Amniotic epithelial cell (primary cell): ENCODE results near the gene TMEM139.
A peak's percentile ranks its signal among the peaks of the same experiment; 100 is the strongest.
"Not testable (repeated sequence)": the region's sequence is repeated elsewhere in the genome, so short reads cannot be mapped to it uniquely, and the experiment has no call there.

Source experiments
- DNase-seq: peaks from one replicate; pipeline ENCODE4 v3.0.0-alpha.2; 2010; ENCODE audit warnings: low read depth

Gene TMEM139

GRCh38 chr7:143259765-143260164 is 25.0 kb upstream of the TMEM139 start:
- DNase-seq, result no peak

- DNase-seq, result no peak
Observed at GRCh38 chr7:143261901-143262300, 22.9 kb upstream of the TMEM139 start.

- DNase-seq, result peak; percentile 46
Observed at GRCh38 chr7:143263266-143264195, 21.2 kb upstream of the TMEM139 start, which contains the start of gene GSTK1. GSTK1 (plus strand) TSS chr7:143263441; CDS start chr7:143263514, 73 bp downstream.

GRCh38 chr7:143264196-143264568 is 20.6 kb upstream of the TMEM139 start:
- DNase-seq, result not testable (repeated sequence)

GRCh38 chr7:143265017-143265693 is 19.6 kb upstream of the TMEM139 start:
- DNase-seq, result no peak

- no peak for DNase-seq
Observed at GRCh38 chr7:143269251-143269650, 15.5 kb upstream of the TMEM139 start.

GRCh38 chr7:143271240-143271639 is 13.5 kb upstream of the TMEM139 start:
- DNase-seq, result no peak

- DNase-seq, result no peak
Observed at GRCh38 chr7:143272871-143273270, 11.9 kb upstream of the TMEM139 start.

- DNase-seq, result peak; percentile 67
Observed at GRCh38 chr7:143279186-143280098, 5.3 kb upstream of the TMEM139 start.

- DNase-seq, result no peak
Observed at GRCh38 chr7:143280160-143280559, 4.6 kb upstream of the TMEM139 start.

- DNase-seq, result no peak
Observed at GRCh38 chr7:143280566-143280965, 4.2 kb upstream of the TMEM139 start.

GRCh38 chr7:143281529-143281928 is 3.2 kb upstream of the TMEM139 start:
- no peak for DNase-seq

GRCh38 chr7:143282124-143282523 is 2.6 kb upstream of the TMEM139 start:
- DNase-seq, result no peak

GRCh38 chr7:143283381-143283780 is 1.4 kb upstream of the TMEM139 start:
- no peak for DNase-seq

GRCh38 chr7:143285470-143285778 is 666 bp downstream of the TMEM139 start:
- no peak for DNase-seq

- DNase-seq, result no peak
Observed at GRCh38 chr7:143285806-143286521, 1.2 kb downstream of the TMEM139 start.

GRCh38 chr7:143286522-143286890 is 1.7 kb downstream of the TMEM139 start:
- no peak for DNase-seq

- DNase-seq, result no peak
Observed at GRCh38 chr7:143287339-143287934, 2.7 kb downstream of the TMEM139 start.

GRCh38 chr7:143287935-143288826 is 3.4 kb downstream of the TMEM139 start, which contains the start of gene CASP2:
CASP2 (plus strand) TSS chr7:143288351; CDS start chr7:143288456, 105 bp downstream.
- DNase-seq, result peak; percentile 93

- no peak for DNase-seq
Observed at GRCh38 chr7:143288836-143289235, 4.1 kb downstream of the TMEM139 start.
